Panc1 (cell line): ENCODE measurements around the gene ECI1. TPM values are rescaled to one million over a fixed set of nuclear protein-coding genes. Genes with fewer than 3 reads are reported as not detected.

Experiments
- ATAC-seq: fragments of 200-7000 bp; cut with Tn5 transposase; 2 replicates; pipeline ENCODE4 v1.9.1; 2020; ENCODE audit warnings: mild to moderate bottlenecking, moderate library complexity
- BruUV-seq: library from RNA; stranded (reverse); fragments of 400-500 nt; replicated peaks from 2 replicates; lab custom pipeline; 2021; lab: Mats Ljungman, UMichigan
- CTCF ChIA-PET: fragments of 300-600 bp; sonication (Branson Sonifier 250); formaldehyde crosslinking; loops from one replicate; lab custom pipeline; 2022; ENCODE audit warnings: antibody characterized with exemption; lab: Charles Lee
- POLR2A ChIA-PET: fragments of 300-600 bp; sonication (Branson Sonifier 250); formaldehyde crosslinking; loops from one replicate; lab custom pipeline; 2022; ENCODE audit warnings: antibody characterized with exemption; lab: Charles Lee
- DNase-seq: peaks from one replicate; pipeline ENCODE4 v3.0.0-alpha.2; 2010; ENCODE audit warnings: low read depth, low spot score
- H3K27ac ChIP-seq: 2 replicates; pipeline ENCODE4 v1.5.1; 2011; ENCODE audit warnings: mild to moderate bottlenecking, low read length, inconsistent platforms
- H3K27me3 ChIP-seq: fragments of 200-500 bp; sonication (Bioruptor generic); 2 replicates; pipeline ENCODE4 v1.6.0; 2014; ENCODE audit warnings: low read length, inconsistent platforms; ENCODE audit not compliant: control insufficient read depth, insufficient read depth
- H3K36me3 ChIP-seq: fragments of 200-500 bp; sonication (Bioruptor generic); 2 replicates; pipeline ENCODE4 v1.5.1; 2014; ENCODE audit warnings: inconsistent platforms, mild to moderate bottlenecking, low read length, moderate library complexity; ENCODE audit not compliant: control insufficient read depth, insufficient read depth
- H3K4me1 ChIP-seq: 2 replicates; pipeline ENCODE4 v1.5.1; 2011; ENCODE audit warnings: inconsistent platforms, mild to moderate bottlenecking, low read length, moderate library complexity; ENCODE audit not compliant: control insufficient read depth, insufficient read depth
- H3K4me3 ChIP-seq, 2 experiments: 2 replicates each; pipeline ENCODE4 v1.5.1; 2011 to 2012; ENCODE audit warnings: low read depth in 2 of 2, low read length in 2 of 2, mild to moderate bottlenecking in 2 of 2, inconsistent platforms in 1 of 2, moderate library complexity in 1 of 2
- H3K9me3 ChIP-seq: fragments of 200-500 bp; sonication (Bioruptor generic); 2 replicates; pipeline ENCODE4 v1.5.1; 2014; ENCODE audit warnings: low read depth, mild to moderate bottlenecking, inconsistent platforms, low read length, moderate library complexity; ENCODE audit not compliant: control insufficient read depth, insufficient read depth
- POLR2AphosphoS5 ChIP-seq: IDR thresholded peaks from 2 replicates; pipeline ENCODE4 v1.6.1; 2012; ENCODE audit warnings: mild to moderate bottlenecking, low read depth, low read length, moderate library complexity
- SIN3A ChIP-seq: IDR thresholded peaks from 2 replicates; pipeline ENCODE4 v1.6.1; 2012; ENCODE audit warnings: low read depth, mild to moderate bottlenecking, low read length, moderate library complexity, borderline replicate concordance; ENCODE audit not compliant: insufficient read depth
- TCF7L2 ChIP-seq: IDR thresholded peaks from 2 replicates; pipeline ENCODE4 v1.6.1; 2011; ENCODE audit warnings: mild to moderate bottlenecking, low read depth, low read length, inconsistent platforms
- in situ Hi-C: cut with HindIII; loops from 2 replicates; pipeline ENCODE4 v1.10.0; 2016; ENCODE audit warnings: low sequenced_read_pairs, low pct_unique_long_range_greater_than_20kb
- intact Hi-C: fragments of 100-400 bp; cut with micrococcal nuclease; formaldehyde crosslinking; loops from one replicate; pipeline ENCODE4 v1.10.0; 2022; ENCODE audit not compliant: unreplicated experiment
- total RNA-seq: library from RNA; stranded (reverse); gene quantifications from one replicate; pipeline ENCODE4 v1.2.1, GENCODE V29; 2021; ENCODE audit not compliant: unreplicated experiment
- TF ChIP-seq, protein P1 (sequence below): fragments of 450-650 bp; IDR thresholded peaks from 2 replicates; pipeline ENCODE4 v1.5.1; 2017; ENCODE audit warnings: mild to moderate bottlenecking
- TF ChIP-seq, protein P2 (sequence below), 2 experiments: IDR thresholded peaks; 2 replicates each; pipeline ENCODE4 v1.6.1; 2011 to 2012; ENCODE audit warnings: low read depth in 2 of 2, control low read depth in 1 of 2, low read length in 1 of 2, mild to moderate bottlenecking in 1 of 2, moderate library complexity in 1 of 2; ENCODE audit not compliant: insufficient read depth in 1 of 2

The ECI1 gene
- total RNA-seq, 1 experiment from 2014 or later: 117 TPM

DNA sequence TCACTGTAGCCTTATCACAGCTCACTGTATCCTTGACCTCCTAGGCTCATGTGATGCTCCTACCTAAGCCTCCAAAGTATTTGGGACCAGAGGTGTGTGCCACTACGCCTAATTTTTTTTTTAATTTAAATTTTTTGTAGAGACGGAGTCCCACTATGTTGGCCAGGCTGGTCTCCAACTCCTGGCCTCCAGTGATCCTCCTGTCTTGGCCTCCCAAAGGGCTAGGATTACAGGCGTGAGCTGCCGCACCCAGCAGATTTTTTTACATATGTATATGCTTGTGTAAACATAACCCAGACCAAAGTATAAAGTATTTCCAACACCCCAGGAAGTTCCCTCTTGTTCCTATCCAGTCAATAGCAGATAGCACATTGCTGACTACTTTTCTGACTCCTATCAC lies 35.1 kb downstream of the ECI1 start:
- no peak for DNase-seq
- in situ Hi-C loops: no loop called here
- Histone ChIP-seq H3K27me3 (no peaks in the 10 kb centered on the region), H3K4me1 (peaks cover 17% of the 10 kb centered on the region), H3K36me3 (peaks cover 3% of the 10 kb centered on the region; the same call in 1 of the 2 replicates), H3K4me3 (peak overlapping the region; percentile 6 to 94; a peak in 3 of 4 replicates), H3K9me3 (no peaks in the 10 kb centered on the region), H3K27ac (peak overlapping the region; percentile 99)
- BruUV-seq: no TSS peak
- intact Hi-C loops: no loop called here
- POLR2A ChIA-PET: interaction anchor here (0.6 kb wide), 1 partner anchor 43 kb away, joined by 4 read pairs; no protein-coding TSS in a partner anchor
- no peak for ATAC-seq
- TF ChIP-seq, protein P1, sequence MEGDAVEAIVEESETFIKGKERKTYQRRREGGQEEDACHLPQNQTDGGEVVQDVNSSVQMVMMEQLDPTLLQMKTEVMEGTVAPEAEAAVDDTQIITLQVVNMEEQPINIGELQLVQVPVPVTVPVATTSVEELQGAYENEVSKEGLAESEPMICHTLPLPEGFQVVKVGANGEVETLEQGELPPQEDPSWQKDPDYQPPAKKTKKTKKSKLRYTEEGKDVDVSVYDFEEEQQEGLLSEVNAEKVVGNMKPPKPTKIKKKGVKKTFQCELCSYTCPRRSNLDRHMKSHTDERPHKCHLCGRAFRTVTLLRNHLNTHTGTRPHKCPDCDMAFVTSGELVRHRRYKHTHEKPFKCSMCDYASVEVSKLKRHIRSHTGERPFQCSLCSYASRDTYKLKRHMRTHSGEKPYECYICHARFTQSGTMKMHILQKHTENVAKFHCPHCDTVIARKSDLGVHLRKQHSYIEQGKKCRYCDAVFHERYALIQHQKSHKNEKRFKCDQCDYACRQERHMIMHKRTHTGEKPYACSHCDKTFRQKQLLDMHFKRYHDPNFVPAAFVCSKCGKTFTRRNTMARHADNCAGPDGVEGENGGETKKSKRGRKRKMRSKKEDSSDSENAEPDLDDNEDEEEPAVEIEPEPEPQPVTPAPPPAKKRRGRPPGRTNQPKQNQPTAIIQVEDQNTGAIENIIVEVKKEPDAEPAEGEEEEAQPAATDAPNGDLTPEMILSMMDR: no peak
- TF ChIP-seq, protein P2, sequence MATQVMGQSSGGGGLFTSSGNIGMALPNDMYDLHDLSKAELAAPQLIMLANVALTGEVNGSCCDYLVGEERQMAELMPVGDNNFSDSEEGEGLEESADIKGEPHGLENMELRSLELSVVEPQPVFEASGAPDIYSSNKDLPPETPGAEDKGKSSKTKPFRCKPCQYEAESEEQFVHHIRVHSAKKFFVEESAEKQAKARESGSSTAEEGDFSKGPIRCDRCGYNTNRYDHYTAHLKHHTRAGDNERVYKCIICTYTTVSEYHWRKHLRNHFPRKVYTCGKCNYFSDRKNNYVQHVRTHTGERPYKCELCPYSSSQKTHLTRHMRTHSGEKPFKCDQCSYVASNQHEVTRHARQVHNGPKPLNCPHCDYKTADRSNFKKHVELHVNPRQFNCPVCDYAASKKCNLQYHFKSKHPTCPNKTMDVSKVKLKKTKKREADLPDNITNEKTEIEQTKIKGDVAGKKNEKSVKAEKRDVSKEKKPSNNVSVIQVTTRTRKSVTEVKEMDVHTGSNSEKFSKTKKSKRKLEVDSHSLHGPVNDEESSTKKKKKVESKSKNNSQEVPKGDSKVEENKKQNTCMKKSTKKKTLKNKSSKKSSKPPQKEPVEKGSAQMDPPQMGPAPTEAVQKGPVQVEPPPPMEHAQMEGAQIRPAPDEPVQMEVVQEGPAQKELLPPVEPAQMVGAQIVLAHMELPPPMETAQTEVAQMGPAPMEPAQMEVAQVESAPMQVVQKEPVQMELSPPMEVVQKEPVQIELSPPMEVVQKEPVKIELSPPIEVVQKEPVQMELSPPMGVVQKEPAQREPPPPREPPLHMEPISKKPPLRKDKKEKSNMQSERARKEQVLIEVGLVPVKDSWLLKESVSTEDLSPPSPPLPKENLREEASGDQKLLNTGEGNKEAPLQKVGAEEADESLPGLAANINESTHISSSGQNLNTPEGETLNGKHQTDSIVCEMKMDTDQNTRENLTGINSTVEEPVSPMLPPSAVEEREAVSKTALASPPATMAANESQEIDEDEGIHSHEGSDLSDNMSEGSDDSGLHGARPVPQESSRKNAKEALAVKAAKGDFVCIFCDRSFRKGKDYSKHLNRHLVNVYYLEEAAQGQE (IDR thresholded peaks at IDR 0.05; ENCODE audit: insufficient read depth in 1 of 2, low read depth in 2 of 2, low read length in 1 of 2): no peak
- TF ChIP-seq TCF7L2: no peak
- no peak for TF ChIP-seq POLR2AphosphoS5
- TF ChIP-seq SIN3A: no peak
- CTCF ChIA-PET: no interaction called here

DNA sequence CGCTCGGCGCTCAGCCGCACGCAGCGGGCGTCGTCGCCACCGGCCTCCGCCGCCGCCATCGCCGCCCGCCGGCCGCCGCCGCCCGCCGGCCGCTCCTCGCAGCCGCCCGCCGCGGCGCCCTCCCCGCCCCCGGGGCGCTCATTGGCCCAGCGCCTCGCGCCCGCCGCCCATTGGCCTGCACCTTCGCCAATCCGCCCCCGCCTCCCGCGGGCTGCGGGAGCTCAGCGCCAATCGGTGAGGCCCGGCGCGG lies 36.7 kb downstream of the ECI1 start, which contains the start of gene PGP:
TSS of gene PGP (minus strand) at position 122 of the 250 bp plus-strand sequence. CDS start at position 59, 63 bp downstream.
- in situ Hi-C loops (no loop called here), intact Hi-C loops (no loop called here)
- POLR2A ChIA-PET: interaction anchor here (0.6 to 0.8 kb wide), 4 partner anchors 13 to 271 kb away, joined by 3 read pairs; partner anchors contain the start of gene ECI1
- CTCF ChIA-PET: interaction anchor here (0.6 kb wide), 1 partner anchor 120 kb away, joined by 4 read pairs; no protein-coding TSS in a partner anchor
- ATAC-seq (peak; percentile 82), DNase-seq (no peak)
- Histone ChIP-seq H3K9me3 (no peaks in the 10 kb centered on the region), H3K36me3 (peaks cover 3% of the 10 kb centered on the region; the same call in 1 of the 2 replicates), H3K4me1 (peaks cover 30% of the 10 kb centered on the region), H3K4me3 (peak within 1 kb of the TSS; percentile 83 to 94), H3K27me3 (no peaks in the 10 kb centered on the region), H3K27ac (peak within 1 kb of the TSS; percentile 99)
- no TSS peak for BruUV-seq
- no peak for TF ChIP-seq TCF7L2
- TF ChIP-seq, protein P2 (IDR thresholded peaks at IDR 0.05; ENCODE audit: insufficient read depth in 1 of 2, low read depth in 2 of 2, low read length in 1 of 2): no peak
- no peak for TF ChIP-seq POLR2AphosphoS5
- no peak for TF ChIP-seq SIN3A
